ENCODE measurements around the gene SLC38A4.

Gene SLC38A4

GRCh38 chr12:46814143-46814542, 11.7 kb downstream of the SLC38A4 start:
- no peak for DNase-seq (ENCODE audit: low read depth)

GRCh38 chr12:46811185-46811584, 14.6 kb downstream of the SLC38A4 start:
- no peak for DNase-seq (ENCODE audit: low read depth)

- DNase-seq (ENCODE audit: low read depth): no peak
Measured at GRCh38 chr12:46808955-46809697, 16.7 kb downstream of the SLC38A4 start.

GRCh38 chr12:46808317-46808716, 17.5 kb downstream of the SLC38A4 start:
- no peak for DNase-seq (ENCODE audit: low read depth)

GRCh38 chr12:46804054-46804453, 21.7 kb downstream of the SLC38A4 start:
- DNase-seq (ENCODE audit: low read depth): no peak

- DNase-seq (ENCODE audit: low read depth): no peak
Measured at GRCh38 chr12:46803517-46803916, 22.3 kb downstream of the SLC38A4 start.

- DNase-seq (ENCODE audit: low read depth): no peak
Measured at GRCh38 chr12:46801293-46801692, 24.5 kb downstream of the SLC38A4 start.

GRCh38 chr12:46800160-46800559, 25.6 kb downstream of the SLC38A4 start:
- DNase-seq (ENCODE audit: low read depth): no peak

GRCh38 chr12:46798648-46799047, 27.1 kb downstream of the SLC38A4 start:
- DNase-seq (ENCODE audit: low read depth): no peak

- no peak for DNase-seq (ENCODE audit: low read depth)
Measured at GRCh38 chr12:46798056-46798455, 27.7 kb downstream of the SLC38A4 start.

GRCh38 chr12:46795988-46796387, 29.8 kb downstream of the SLC38A4 start:
- DNase-seq (ENCODE audit: low read depth): no peak

GRCh38 chr12:46794593-46795190, 31.1 kb downstream of the SLC38A4 start:
- no peak for DNase-seq (ENCODE audit: low read depth)

GRCh38 chr12:46792925-46793324, 32.9 kb downstream of the SLC38A4 start:
- no peak for DNase-seq (ENCODE audit: low read depth)

GRCh38 chr12:46790066-46790465, 35.7 kb downstream of the SLC38A4 start:
- no peak for DNase-seq (ENCODE audit: low read depth)

GRCh38 chr12:46788072-46788887, 37.5 kb downstream of the SLC38A4 start:
- peak; percentile 86 for DNase-seq (ENCODE audit: low read depth)

- peak; percentile 57 for DNase-seq (ENCODE audit: low read depth)
Measured at GRCh38 chr12:46787496-46788055, 38.2 kb downstream of the SLC38A4 start.

- DNase-seq (ENCODE audit: low read depth): peak; percentile 92
Measured at GRCh38 chr12:46786774-46787173, 39.0 kb downstream of the SLC38A4 start.

- DNase-seq (ENCODE audit: low read depth): no peak
Measured at GRCh38 chr12:46785382-46785781, 40.4 kb downstream of the SLC38A4 start.

GRCh38 chr12:46783871-46784270, 41.9 kb downstream of the SLC38A4 start:
- peak; percentile 54 for DNase-seq (ENCODE audit: low read depth)

- DNase-seq (ENCODE audit: low read depth): no peak
Measured at GRCh38 chr12:46779879-46780278, 45.9 kb downstream of the SLC38A4 start.

GRCh38 chr12:46779063-46779462, 46.7 kb downstream of the SLC38A4 start:
- DNase-seq (ENCODE audit: low read depth): no peak

GRCh38 chr12:46778415-46778814, 47.4 kb downstream of the SLC38A4 start:
- no peak for DNase-seq (ENCODE audit: low read depth)

- DNase-seq (ENCODE audit: low read depth): no peak
Measured at GRCh38 chr12:46777587-46777986, 48.2 kb downstream of the SLC38A4 start.

Data from iris pigment epithelial cell (primary cell).